ENCODE data around the gene STOX1. TPM values are rescaled to one million over a fixed set of nuclear protein-coding genes. Genes with fewer than 3 reads are reported as not detected.
A peak's percentile ranks its signal among the peaks of the same experiment; 100 is the strongest.

The STOX1 gene
- total RNA-seq, 1 experiment from 2014 or later = 0.16 TPM

DNA sequence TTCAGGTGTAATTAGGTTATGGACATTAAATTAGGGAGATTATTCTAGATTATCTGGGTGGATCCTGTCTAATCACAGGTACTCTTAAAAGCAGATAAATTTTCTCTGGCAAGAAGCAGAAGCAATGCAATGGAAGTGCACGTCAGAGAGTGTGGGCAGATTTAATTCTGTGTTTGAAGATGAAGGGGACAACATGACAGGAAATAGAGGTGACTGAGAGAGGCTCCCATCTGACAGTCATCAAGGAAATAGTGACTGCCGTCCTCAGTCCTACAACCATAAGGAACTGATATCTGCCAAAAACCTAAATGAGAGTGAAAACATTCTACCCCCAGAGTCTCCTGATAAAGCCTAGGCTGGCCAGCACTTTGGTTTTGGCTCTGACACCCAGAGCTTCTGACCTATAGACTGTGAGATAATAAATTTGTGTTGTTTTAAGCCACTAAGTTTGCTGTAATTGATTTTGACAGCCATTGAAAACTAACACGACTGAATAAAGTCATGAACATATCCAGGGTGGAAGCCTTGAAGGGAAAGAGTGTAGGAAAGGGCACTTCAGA lies 43.3 kb downstream of the STOX1 start:
- Mint-ChIP-seq H3K4me3 (ENCODE audit: unreplicated experiment) (no peak overlapping the region), H3K4me1 (ENCODE audit: insufficient read depth, unreplicated experiment) (no peaks in the 10 kb centered on the region), H3K27ac (ENCODE audit: low read depth, unreplicated experiment) (no peak overlapping the region), H3K36me3 (ENCODE audit: insufficient read depth, unreplicated experiment) (no peaks in the 10 kb centered on the region), H3K27me3 (ENCODE audit: insufficient read depth, unreplicated experiment) (no peaks in the 10 kb centered on the region), H3K9me3 (ENCODE audit: unreplicated experiment) (peaks cover 11% of the 10 kb centered on the region)
- BruUV-seq (replicated peaks) = no TSS peak
- DNase-seq (ENCODE audit: unreplicated experiment) = no peak
- TF ChIP-seq, protein P1, sequence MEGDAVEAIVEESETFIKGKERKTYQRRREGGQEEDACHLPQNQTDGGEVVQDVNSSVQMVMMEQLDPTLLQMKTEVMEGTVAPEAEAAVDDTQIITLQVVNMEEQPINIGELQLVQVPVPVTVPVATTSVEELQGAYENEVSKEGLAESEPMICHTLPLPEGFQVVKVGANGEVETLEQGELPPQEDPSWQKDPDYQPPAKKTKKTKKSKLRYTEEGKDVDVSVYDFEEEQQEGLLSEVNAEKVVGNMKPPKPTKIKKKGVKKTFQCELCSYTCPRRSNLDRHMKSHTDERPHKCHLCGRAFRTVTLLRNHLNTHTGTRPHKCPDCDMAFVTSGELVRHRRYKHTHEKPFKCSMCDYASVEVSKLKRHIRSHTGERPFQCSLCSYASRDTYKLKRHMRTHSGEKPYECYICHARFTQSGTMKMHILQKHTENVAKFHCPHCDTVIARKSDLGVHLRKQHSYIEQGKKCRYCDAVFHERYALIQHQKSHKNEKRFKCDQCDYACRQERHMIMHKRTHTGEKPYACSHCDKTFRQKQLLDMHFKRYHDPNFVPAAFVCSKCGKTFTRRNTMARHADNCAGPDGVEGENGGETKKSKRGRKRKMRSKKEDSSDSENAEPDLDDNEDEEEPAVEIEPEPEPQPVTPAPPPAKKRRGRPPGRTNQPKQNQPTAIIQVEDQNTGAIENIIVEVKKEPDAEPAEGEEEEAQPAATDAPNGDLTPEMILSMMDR (IDR thresholded peaks at IDR 0.05; ENCODE audit: unreplicated experiment) = no peak
- ChIA-PET POLR2A (no interaction called here), CTCF (no interaction called here)
- intact Hi-C loops (cut with micrococcal nuclease) = no loop called here

DNA sequence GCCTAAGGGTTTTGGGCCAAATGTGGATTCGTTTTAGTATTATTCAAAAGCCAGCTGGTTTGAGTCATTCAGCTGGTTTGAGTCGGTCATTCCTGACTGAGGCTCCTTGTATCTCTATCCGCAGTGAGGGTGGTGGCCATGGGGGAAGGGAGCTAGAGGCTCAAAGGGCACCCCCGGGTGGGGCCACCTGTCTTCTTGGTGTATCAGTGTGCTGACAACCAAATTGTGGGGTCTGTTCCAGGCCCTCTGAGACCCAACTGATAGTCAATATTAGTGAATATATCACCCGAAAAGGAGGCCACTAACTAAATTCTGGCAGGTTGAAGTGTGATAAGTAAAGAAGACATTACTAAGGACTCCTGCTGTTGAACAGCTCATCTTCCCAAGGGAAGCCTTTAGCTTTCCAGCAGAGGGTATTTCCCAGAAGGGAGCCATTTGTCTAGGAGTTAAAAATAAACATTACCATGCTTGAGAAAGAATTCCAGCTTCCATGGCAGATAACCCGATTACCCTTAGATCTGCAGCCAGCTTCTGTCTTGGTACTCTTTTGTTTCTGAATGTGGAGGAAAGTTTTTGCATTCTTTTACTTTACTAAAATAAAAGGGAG lies 43.9 kb downstream of the STOX1 start:
- no peak overlapping the region for H3K4me3 Mint-ChIP-seq (ENCODE audit: unreplicated experiment)
- no TSS peak for BruUV-seq (replicated peaks)
- CTCF ChIA-PET = no interaction called here
- DNase-seq (ENCODE audit: unreplicated experiment) = peak; percentile 13
- no peaks in the 10 kb centered on the region for H3K27me3 Mint-ChIP-seq (ENCODE audit: insufficient read depth, unreplicated experiment)
- H3K36me3 Mint-ChIP-seq (ENCODE audit: insufficient read depth, unreplicated experiment) = no peaks in the 10 kb centered on the region
- no peak overlapping the region for H3K27ac Mint-ChIP-seq (ENCODE audit: low read depth, unreplicated experiment)
- intact Hi-C loops (cut with micrococcal nuclease) = no loop called here
- H3K9me3 Mint-ChIP-seq (ENCODE audit: unreplicated experiment) = peaks cover 11% of the 10 kb centered on the region
- POLR2A ChIA-PET = no interaction called here
- TF ChIP-seq, protein P1 (IDR thresholded peaks at IDR 0.05; ENCODE audit: unreplicated experiment) = no peak
- no peaks in the 10 kb centered on the region for H3K4me1 Mint-ChIP-seq (ENCODE audit: insufficient read depth, unreplicated experiment)

DNA sequence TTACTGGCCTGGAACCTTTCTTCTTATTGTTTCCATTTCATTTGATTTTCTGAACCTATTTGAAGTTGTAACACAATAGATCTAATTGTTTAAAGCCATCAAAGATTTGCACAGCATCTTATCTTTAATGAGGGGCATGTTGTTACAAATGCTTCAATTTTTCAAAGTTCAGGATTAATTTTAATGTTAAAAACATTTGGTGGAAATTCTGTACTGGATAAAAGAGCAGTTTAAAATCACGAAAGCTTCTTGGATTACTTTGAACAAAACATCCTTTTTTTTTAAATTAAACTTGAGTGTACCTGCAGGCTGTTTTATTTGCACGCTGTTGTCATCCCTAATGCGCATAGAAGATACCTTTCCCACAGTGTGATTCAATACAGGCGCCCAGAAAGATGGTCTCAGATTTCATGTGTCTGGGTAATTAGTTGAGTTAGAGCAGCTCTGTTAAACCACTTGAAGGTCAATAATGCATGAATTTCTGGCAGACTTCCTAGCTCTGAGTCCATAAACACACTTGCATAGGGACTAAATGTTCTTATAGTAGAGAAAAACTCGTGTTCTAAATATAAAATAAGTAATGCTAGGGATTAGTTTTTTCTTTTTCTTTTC lies 44.5 kb downstream of the STOX1 start:
- Mint-ChIP-seq H3K9me3 (ENCODE audit: unreplicated experiment) (peaks cover 11% of the 10 kb centered on the region), H3K27me3 (ENCODE audit: insufficient read depth, unreplicated experiment) (no peaks in the 10 kb centered on the region), H3K27ac (ENCODE audit: low read depth, unreplicated experiment) (no peak overlapping the region), H3K4me1 (ENCODE audit: insufficient read depth, unreplicated experiment) (no peaks in the 10 kb centered on the region), H3K4me3 (ENCODE audit: unreplicated experiment) (no peak overlapping the region), H3K36me3 (ENCODE audit: insufficient read depth, unreplicated experiment) (no peaks in the 10 kb centered on the region)
- TF ChIP-seq, protein P1 (IDR thresholded peaks at IDR 0.05; ENCODE audit: unreplicated experiment) = no peak
- POLR2A ChIA-PET = interaction anchor here (0.7 kb wide), 1 partner anchor 1270 kb away, joined by 4 read pairs; no protein-coding TSS in a partner anchor
- CTCF ChIA-PET = no interaction called here
- intact Hi-C loops (cut with micrococcal nuclease) = no loop called here
- peak; percentile 41 for DNase-seq (ENCODE audit: unreplicated experiment)
- BruUV-seq (replicated peaks) = no TSS peak

DNA sequence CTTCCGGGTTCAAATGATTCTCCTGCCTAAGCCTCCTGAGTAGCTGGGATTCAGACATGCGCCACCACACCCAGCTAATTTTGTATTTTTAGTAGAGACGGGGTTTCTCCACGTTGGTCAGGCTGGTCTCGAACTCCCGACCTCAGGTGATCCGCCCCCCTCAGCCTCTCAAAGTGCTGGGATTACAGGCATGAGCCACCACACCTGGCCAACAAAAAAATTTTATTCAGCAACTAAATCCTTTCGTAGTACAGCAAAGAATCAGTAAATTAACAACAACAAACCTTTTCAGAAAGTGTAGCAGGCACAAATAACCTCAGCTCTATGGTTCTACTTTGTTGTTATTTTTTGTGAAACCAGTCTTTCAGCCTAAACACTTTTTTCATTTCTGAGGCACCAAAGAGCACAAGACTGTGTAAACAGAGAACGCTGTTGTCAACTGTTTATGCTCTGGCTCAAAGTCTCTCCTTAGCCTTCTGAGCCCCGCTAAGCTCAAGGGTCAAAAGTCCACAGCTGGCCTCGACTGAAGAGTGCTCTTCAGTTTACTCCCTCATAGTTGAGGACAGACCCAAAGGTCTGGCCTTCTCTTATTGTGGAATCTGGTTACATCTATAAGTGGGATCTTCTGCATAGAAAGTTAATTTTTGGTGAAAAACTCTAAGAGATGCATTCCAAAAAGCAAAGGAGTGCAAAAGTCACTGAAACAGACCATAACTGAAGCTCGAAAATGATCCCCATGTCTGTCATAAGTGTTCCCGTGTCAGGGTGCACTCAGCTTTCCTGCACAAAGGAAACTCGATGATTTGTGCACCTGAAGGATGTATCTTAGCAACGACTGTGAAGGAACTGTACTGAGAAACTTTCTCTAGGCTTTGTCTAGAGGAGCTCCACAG lies 49.2 kb downstream of the STOX1 start:
- no peak for DNase-seq (ENCODE audit: unreplicated experiment)
- intact Hi-C loops (cut with micrococcal nuclease) = no loop called here
- Mint-ChIP-seq H3K4me3 (ENCODE audit: unreplicated experiment) (no peak overlapping the region), H3K36me3 (ENCODE audit: insufficient read depth, unreplicated experiment) (no peaks in the 10 kb centered on the region), H3K4me1 (ENCODE audit: insufficient read depth, unreplicated experiment) (no peaks in the 10 kb centered on the region), H3K9me3 (ENCODE audit: unreplicated experiment) (no peaks in the 10 kb centered on the region), H3K27ac (ENCODE audit: low read depth, unreplicated experiment) (no peak overlapping the region), H3K27me3 (ENCODE audit: insufficient read depth, unreplicated experiment) (peaks cover 11% of the 10 kb centered on the region)
- no TSS peak for BruUV-seq (replicated peaks)
- ChIA-PET POLR2A (interaction anchor here (0.6 kb wide), 1 partner anchor 25 kb away, joined by 7 read pairs; no protein-coding TSS in a partner anchor), CTCF (interaction anchor here (0.7 to 0.8 kb wide), 2 partner anchors 20 to 23 kb away, joined by 3 read pairs; no protein-coding TSS in a partner anchor)
- TF ChIP-seq, protein P1 (IDR thresholded peaks at IDR 0.05; ENCODE audit: unreplicated experiment) = no peak

Measured in MCF 10A (cell line).